ENCODE measurements around the gene MYLK3. TPM values are rescaled to one million over a fixed set of nuclear protein-coding genes. Genes with fewer than 3 reads are reported as not detected.
A peak's percentile ranks its signal among the peaks of the same experiment; 100 is the strongest.

MYLK3 gene
- total RNA-seq, 6 experiments from 2014 or later = 0.06 to 0.44 (median 0.23) TPM

- Histone ChIP-seq H3K36me3 (no peaks in the 10 kb centered on the region), H3K9me3 (no peaks in the 10 kb centered on the region), H3K27me3 (no peaks in the 10 kb centered on the region), H3K27ac (no peak overlapping the region), H3K4me1 (no peaks in the 10 kb centered on the region), H3K4me3 (no peak overlapping the region)
- TF ChIP-seq, protein P1, sequence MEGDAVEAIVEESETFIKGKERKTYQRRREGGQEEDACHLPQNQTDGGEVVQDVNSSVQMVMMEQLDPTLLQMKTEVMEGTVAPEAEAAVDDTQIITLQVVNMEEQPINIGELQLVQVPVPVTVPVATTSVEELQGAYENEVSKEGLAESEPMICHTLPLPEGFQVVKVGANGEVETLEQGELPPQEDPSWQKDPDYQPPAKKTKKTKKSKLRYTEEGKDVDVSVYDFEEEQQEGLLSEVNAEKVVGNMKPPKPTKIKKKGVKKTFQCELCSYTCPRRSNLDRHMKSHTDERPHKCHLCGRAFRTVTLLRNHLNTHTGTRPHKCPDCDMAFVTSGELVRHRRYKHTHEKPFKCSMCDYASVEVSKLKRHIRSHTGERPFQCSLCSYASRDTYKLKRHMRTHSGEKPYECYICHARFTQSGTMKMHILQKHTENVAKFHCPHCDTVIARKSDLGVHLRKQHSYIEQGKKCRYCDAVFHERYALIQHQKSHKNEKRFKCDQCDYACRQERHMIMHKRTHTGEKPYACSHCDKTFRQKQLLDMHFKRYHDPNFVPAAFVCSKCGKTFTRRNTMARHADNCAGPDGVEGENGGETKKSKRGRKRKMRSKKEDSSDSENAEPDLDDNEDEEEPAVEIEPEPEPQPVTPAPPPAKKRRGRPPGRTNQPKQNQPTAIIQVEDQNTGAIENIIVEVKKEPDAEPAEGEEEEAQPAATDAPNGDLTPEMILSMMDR (IDR thresholded peaks at IDR 0.05) = no peak
- TF ChIP-seq POLR2A (IDR thresholded peaks at IDR 0.05) = no peak
- DNase-seq (no peak), ATAC-seq (no peak)
- intact Hi-C loops (cut with DNase I) = no loop called here
- WGBS (ENCODE audit: insufficient coverage, low coverage, low lambda C conversion rate, missing lambda C conversion rate) = 85% methylated on average over 7 of the region's 7 CpGs
These were observed 33.1 kb downstream of the MYLK3 start for GRCh38 chr16:46714797-46715591.

DNA sequence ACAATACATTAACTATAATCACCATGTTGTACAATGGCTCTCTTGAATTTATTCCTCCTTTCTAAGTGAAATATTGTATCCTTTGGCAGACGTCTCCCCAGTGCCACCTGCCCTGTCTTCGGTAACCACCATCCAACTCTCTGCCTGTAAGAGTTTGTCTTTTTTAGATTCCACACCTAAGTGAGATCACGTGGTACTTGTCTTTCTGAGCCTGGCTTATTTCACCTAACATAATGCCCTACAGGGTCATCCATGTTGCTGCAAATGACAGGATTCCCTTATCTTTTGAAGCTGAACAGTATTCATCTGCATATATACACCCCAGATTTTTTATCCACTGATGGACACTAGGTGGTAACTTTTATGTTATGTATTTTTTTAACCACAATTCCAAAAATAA lies 34.5 kb downstream of the MYLK3 start:
- DNase-seq (no peak), ATAC-seq (no peak)
- H3K36me3 ChIP-seq = no peaks in the 10 kb centered on the region
- no peaks in the 10 kb centered on the region for H3K4me1 ChIP-seq
- no peaks in the 10 kb centered on the region for H3K27me3 ChIP-seq
- intact Hi-C loops (cut with DNase I) = no loop called here
- H3K9me3 ChIP-seq = no peaks in the 10 kb centered on the region
- no peak overlapping the region for H3K27ac ChIP-seq
- TF ChIP-seq POLR2A (IDR thresholded peaks at IDR 0.05) = no peak
- TF ChIP-seq, protein P1 (IDR thresholded peaks at IDR 0.05) = no peak
- H3K4me3 ChIP-seq = no peak overlapping the region
- 74% methylated on average over 3 of the region's 3 CpGs for WGBS (ENCODE audit: insufficient coverage, low coverage, low lambda C conversion rate, missing lambda C conversion rate)

DNA sequence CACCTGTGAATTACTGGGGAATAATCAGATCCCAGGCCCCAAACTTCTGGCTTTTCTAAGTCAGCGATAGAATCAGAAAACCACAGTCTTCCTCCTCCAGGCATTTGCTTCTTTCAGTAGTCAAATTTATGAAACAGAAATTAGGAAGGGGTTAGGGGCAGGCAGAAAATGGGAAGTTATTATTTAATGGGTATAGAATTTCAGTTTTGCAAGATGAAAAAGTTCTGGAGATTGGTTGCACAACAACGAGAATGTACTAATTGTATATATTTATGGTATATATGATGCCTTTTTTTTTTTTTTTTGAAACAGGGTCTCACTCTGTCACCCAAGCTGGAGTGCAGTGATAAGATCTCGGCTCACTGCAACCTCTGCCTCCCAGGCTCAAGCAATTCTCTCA lies 35.2 kb downstream of the MYLK3 start:
- WGBS (ENCODE audit: insufficient coverage, low coverage, low lambda C conversion rate, missing lambda C conversion rate) = 73% methylated on average over 3 of the region's 3 CpGs
- Histone ChIP-seq H3K36me3 (no peaks in the 10 kb centered on the region), H3K27ac (no peak overlapping the region), H3K9me3 (no peaks in the 10 kb centered on the region), H3K4me3 (no peak overlapping the region), H3K27me3 (no peaks in the 10 kb centered on the region), H3K4me1 (no peaks in the 10 kb centered on the region)
- no peak for ATAC-seq
- TF ChIP-seq, protein P1 (IDR thresholded peaks at IDR 0.05) = no peak
- TF ChIP-seq POLR2A (IDR thresholded peaks at IDR 0.05) = no peak
- intact Hi-C loops (cut with DNase I) = no loop called here
- no peak for DNase-seq

DNA sequence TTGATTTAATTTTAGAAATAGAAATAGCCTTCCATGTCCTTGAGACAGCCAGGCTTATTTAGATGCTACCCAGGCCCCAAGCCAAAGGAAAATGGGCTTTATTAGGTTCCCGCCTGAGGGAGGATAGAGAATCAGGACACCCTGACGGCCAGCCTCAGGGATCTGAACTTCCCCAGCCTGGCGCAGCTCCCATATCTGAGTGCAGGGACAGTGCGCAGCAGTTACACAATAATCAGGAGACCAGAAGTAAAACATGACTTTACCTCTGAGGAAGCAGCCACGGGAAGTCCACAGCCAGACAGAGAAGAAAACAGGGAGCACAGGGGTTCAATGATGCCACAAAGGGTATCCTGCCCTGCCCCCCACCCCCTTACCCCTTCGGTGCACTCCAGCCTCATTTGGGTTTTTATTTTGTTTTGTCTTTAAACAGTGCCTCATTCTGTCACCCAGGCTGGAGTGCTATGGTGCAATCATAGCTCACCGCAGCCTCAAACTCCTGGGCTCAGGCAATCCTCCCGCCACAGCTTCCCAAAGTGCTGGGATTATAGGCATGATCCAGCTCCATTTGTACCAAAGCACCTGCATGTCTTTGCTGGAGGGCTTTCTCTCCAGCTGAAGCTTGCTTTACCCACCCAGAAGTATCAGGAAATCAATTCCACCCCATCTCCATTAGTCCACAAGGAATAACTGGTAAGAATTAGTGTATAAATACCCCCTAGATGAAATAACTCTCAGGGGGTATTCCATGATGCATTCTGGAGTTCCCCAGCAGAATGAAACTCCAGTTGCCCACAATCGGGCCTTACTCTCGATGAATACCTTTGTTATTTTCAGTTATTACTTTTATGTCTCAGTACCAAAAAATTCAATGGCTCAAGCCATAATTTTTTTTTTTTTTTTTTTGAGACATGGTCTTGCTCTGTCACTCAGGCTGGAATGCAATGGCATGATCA lies 36.8 kb downstream of the MYLK3 start:
- peak; percentile 86 to 96 (median 94) for ATAC-seq
- DNase-seq = peak; percentile 52 to 78 (median 69)
- Histone ChIP-seq H3K36me3 (no peaks in the 10 kb centered on the region), H3K9me3 (no peaks in the 10 kb centered on the region), H3K27ac (no peak overlapping the region), H3K4me1 (no peaks in the 10 kb centered on the region), H3K27me3 (no peaks in the 10 kb centered on the region), H3K4me3 (no peak overlapping the region)
- intact Hi-C loops (cut with DNase I) = no loop called here
- TF ChIP-seq, protein P1 (IDR thresholded peaks at IDR 0.05) = no peak
- TF ChIP-seq POLR2A (IDR thresholded peaks at IDR 0.05) = no peak
- 57% methylated on average over 5 of the region's 10 CpGs for WGBS (ENCODE audit: insufficient coverage, low coverage, low lambda C conversion rate, missing lambda C conversion rate)

All from right lobe of liver (tissue), 6 donors.